ENCODE measurements around the gene SMYD3. TPM values are rescaled to one million over a fixed set of nuclear protein-coding genes. Genes with fewer than 3 reads are reported as not detected.

Gene SMYD3
- total RNA-seq, 2 donors from 2014 or later: 16.2 to 16.4 TPM

DNA sequence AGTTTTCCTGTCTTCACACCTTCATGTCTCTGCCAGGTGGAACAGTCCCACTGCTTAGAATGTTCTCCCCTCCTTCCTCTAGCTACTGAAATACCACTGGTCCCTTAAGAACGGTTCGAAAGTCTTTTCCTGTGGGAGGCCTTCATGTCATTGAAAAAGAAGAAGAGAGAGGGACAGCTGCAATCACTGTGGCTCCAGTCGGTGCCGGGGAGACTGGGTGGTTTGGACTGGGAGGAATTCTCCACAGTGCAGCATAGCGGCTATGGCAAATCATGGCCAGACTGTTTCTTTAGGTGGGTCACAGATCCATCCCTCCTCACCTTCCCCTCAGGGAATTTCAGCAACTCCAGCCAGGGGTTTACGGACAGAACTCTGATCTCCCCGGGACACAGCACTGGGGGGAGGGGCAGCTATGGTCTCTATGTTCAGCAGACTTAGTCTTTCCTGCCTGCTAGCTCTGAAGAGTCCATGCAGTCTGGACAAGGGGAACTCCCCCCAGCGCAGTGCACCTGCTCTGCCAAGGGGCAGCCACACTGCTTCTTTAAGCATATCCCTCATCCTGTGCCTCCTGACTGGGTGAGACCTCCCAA is 567.2 kb downstream of the SMYD3 start:
- Histone ChIP-seq H3K9ac (ENCODE audit: low read depth in 2 of 2, low read length in 2 of 2) (no peak overlapping the region), H3K27me3 (no peaks in the 10 kb centered on the region), H3K4me3 (no peak overlapping the region), H3K4me1 (no peaks in the 10 kb centered on the region), H3K36me3 (no peaks in the 10 kb centered on the region), H3K27ac (no peak overlapping the region), H3K9me3 (no peaks in the 10 kb centered on the region)
- DNase-seq: no peak
- intact Hi-C loops (cut with DNase I): no loop called here
- no peak for TF ChIP-seq CTCF (IDR thresholded peaks at IDR 0.05)

DNA sequence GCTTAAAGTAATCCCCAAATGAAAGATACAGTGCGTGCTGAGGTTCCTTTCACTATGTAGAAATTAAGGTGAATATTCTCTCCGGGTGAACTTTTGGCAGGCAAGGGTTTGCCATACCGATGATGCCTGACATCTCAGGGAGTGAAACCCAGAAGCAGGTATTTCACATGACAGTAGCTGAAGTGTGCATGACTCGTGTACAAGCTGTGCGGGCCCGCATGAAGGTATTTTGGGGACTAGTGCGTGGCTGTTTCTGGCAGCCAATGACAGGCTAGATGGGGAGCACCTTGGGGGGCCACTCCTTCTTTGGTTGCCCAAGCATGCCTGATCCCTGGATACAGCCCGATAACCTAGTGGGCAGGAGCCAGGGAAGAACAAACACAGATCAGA is 569.0 kb downstream of the SMYD3 start:
- no peak overlapping the region for H3K27ac ChIP-seq
- no peaks in the 10 kb centered on the region for H3K4me1 ChIP-seq
- TF ChIP-seq CTCF (IDR thresholded peaks at IDR 0.05): no peak

DNA sequence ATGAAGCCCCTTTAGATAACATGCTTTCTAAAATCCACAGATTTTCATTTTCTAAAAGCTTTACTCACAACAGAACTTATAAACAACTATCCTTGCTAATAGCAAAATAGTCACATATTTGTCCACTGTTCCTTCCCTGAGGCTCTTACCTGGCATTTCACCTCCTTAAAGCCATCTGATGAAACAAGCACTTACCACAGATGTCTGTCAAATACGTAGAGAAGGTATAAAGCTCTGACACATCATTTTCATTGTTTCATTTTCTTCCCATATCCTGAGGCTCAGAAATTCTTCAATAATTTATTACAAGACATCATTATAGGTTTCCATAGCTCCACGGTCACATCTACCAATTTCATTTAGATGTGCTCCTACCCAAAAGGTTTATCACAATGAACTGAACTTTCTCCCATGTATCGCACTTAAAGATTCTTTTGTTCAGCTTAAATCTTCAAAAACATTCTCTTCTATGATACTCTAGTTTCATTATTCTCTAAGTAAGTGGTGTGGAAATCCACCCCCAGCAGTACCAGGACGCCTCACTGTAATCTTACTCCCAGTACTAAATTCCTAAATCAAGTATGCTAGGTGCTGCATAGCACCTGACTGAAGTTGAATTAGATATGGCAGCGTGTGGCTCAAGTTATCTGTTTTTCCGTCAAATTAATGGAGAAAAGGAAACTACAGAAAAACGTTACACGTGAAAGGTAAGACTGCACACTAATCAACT is 569.6 kb downstream of the SMYD3 start:
- intact Hi-C loops (cut with DNase I): no loop called here
- DNase-seq: no peak
- no peaks in the 10 kb centered on the region for H3K27me3 ChIP-seq

More for the DNA sequence above, 569.0 kb downstream of the SMYD3 start:
- intact Hi-C loops (cut with DNase I): no loop called here
- no peaks in the 10 kb centered on the region for H3K27me3 ChIP-seq
- no peak for DNase-seq
- no peak overlapping the region for H3K4me3 ChIP-seq
- no peaks in the 10 kb centered on the region for H3K36me3 ChIP-seq
- H3K9ac ChIP-seq (ENCODE audit: low read depth in 2 of 2, low read length in 2 of 2): no peak overlapping the region
- no peaks in the 10 kb centered on the region for H3K9me3 ChIP-seq

GRCh38 chr1:245934409-245934808 is 572.7 kb downstream of the SMYD3 start:
- H3K36me3 ChIP-seq: no peaks in the 10 kb centered on the region
- no peak for TF ChIP-seq CTCF (IDR thresholded peaks at IDR 0.05)
- no peaks in the 10 kb centered on the region for H3K4me1 ChIP-seq
- intact Hi-C loops (cut with DNase I): no loop called here
- H3K9me3 ChIP-seq: no peaks in the 10 kb centered on the region
- no peak for DNase-seq
- no peak overlapping the region for H3K4me3 ChIP-seq
- H3K27ac ChIP-seq: no peak overlapping the region
- no peaks in the 10 kb centered on the region for H3K27me3 ChIP-seq
- H3K9ac ChIP-seq (ENCODE audit: low read depth in 2 of 2, low read length in 2 of 2): no peak overlapping the region

More for the DNA sequence above, 569.6 kb downstream of the SMYD3 start:
- H3K9ac ChIP-seq (ENCODE audit: low read depth in 2 of 2, low read length in 2 of 2): no peak overlapping the region
- no peak overlapping the region for H3K4me3 ChIP-seq
- H3K9me3 ChIP-seq: no peaks in the 10 kb centered on the region
- no peak for TF ChIP-seq CTCF (IDR thresholded peaks at IDR 0.05)
- H3K36me3 ChIP-seq: no peaks in the 10 kb centered on the region
- H3K4me1 ChIP-seq: no peaks in the 10 kb centered on the region
- no peak overlapping the region for H3K27ac ChIP-seq

DNA sequence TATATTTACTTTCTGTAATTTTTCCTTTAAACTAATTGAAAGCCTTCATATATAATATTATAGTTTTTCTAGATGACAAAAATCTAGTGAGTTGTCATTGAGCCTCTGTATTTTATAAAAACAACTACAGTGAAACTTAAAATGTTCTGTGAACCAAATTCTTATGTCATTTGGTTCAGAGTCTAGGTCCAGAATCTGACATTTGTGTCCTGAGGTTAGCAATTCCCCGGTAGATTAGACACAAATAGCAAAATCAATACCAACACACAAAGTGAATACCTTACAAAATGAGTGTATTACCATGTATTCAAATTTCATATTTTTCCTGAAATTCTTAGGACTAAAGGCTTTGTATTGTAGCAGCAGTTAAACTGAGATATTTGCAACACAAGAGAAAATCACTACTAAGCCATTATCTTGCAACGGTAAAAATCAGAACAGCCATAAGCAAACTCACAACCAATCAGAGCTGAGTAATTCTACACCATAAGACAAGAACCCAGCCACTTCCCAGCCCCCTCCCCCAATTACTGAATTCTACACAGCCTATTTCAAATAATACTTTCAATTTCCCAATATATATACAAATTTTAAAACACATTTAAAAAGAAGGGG is 573.5 kb downstream of the SMYD3 start:
- H3K36me3 ChIP-seq: no peaks in the 10 kb centered on the region
- H3K9me3 ChIP-seq: no peaks in the 10 kb centered on the region
- no peak overlapping the region for H3K9ac ChIP-seq (ENCODE audit: low read depth in 2 of 2, low read length in 2 of 2)
- TF ChIP-seq CTCF (IDR thresholded peaks at IDR 0.05): no peak
- no peak overlapping the region for H3K4me3 ChIP-seq
- H3K27ac ChIP-seq: no peak overlapping the region
- no peaks in the 10 kb centered on the region for H3K27me3 ChIP-seq
- H3K4me1 ChIP-seq: no peaks in the 10 kb centered on the region
- intact Hi-C loops (cut with DNase I): no loop called here
- no peak for DNase-seq
